HG03097 (cell line): ENCODE measurements around the gene OR8H3.
"Not testable (repeated sequence)": the region's sequence is repeated elsewhere in the genome, so short reads cannot be mapped to it uniquely, and the experiment has no call there.

Experiments
- ATAC-seq: cut with Tn5 transposase; IDR thresholded peaks from one replicate; pipeline ENCODE4 v1.9.1; 2021; ENCODE audit not compliant: unreplicated experiment, low FRiP score

The OR8H3 gene

GRCh38 chr11:56122073-56122472, at the start of gene OR8H3:
OR8H3 (plus strand) TSS chr11:56122373; CDS start chr11:56122373, 0 bp downstream.
- no peak for ATAC-seq

- no peak for ATAC-seq
These were observed 32.5 kb upstream of the OR8H3 start for GRCh38 chr11:56089697-56090096.

GRCh38 chr11:56093008-56093407, 29.2 kb upstream of the OR8H3 start, which contains the start of gene OR8I2:
OR8I2 (plus strand) TSS chr11:56093308; CDS start chr11:56093308, 0 bp downstream.
- no peak for ATAC-seq

- ATAC-seq: no peak
These were observed 18.9 kb upstream of the OR8H3 start, which contains the start of gene OR8H2 for GRCh38 chr11:56103210-56103737. OR8H2 (plus strand) TSS chr11:56103687; CDS start chr11:56105043, 1,356 bp downstream.

GRCh38 chr11:56140151-56140661, 18.0 kb downstream of the OR8H3 start, which contains the start of gene OR8J3:
OR8J3 (minus strand) TSS chr11:56140201; CDS start chr11:56137718, 2,483 bp downstream.
- no peak for ATAC-seq

- not testable (repeated sequence) for ATAC-seq
These were observed 21.5 kb downstream of the OR8H3 start for GRCh38 chr11:56143681-56144080.

- no peak for ATAC-seq
These were observed 29.2 kb downstream of the OR8H3 start for GRCh38 chr11:56151376-56151775.

- ATAC-seq: no peak
These were observed 30.2 kb downstream of the OR8H3 start for GRCh38 chr11:56152333-56152732.

- ATAC-seq: no peak
These were observed 38.0 kb downstream of the OR8H3 start, which contains the start of gene OR8K5 for GRCh38 chr11:56160217-56160616. OR8K5 (minus strand) TSS chr11:56160317; CDS start chr11:56160317, 0 bp downstream.

- ATAC-seq: no peak
These were observed 41.6 kb downstream of the OR8H3 start for GRCh38 chr11:56163804-56164203.

- ATAC-seq: no peak
These were observed 50.2 kb downstream of the OR8H3 start for GRCh38 chr11:56172256-56172830.
